GM12873 (cell line): Measurements from ENCODE around the gene PTPRD.

ENCODE experiments used
- CTCF ChIP-seq: IDR thresholded peaks from 2 replicates; pipeline ENCODE4 v1.5.1; 2012; ENCODE audit warnings: low read depth, mild to moderate bottlenecking, moderate library complexity, low read length, control low read depth; ENCODE audit not compliant: insufficient read depth; ENCODE audit errors: missing control alignments

PTPRD gene

GRCh38 chr9:8534828-8535227, 2078.0 kb downstream of the PTPRD start:
- no peak for TF ChIP-seq CTCF

- no peak for TF ChIP-seq CTCF
Observed at GRCh38 chr9:8533681-8534080, 2079.1 kb downstream of the PTPRD start.

GRCh38 chr9:8531826-8532415, 2080.9 kb downstream of the PTPRD start:
- no peak for TF ChIP-seq CTCF

- no peak for TF ChIP-seq CTCF
Observed at GRCh38 chr9:8521112-8521511, 2091.7 kb downstream of the PTPRD start.

- no peak for TF ChIP-seq CTCF
Observed at GRCh38 chr9:8515748-8516147, 2097.1 kb downstream of the PTPRD start.

- no peak for TF ChIP-seq CTCF
Observed at GRCh38 chr9:8514760-8515159, 2098.0 kb downstream of the PTPRD start.

GRCh38 chr9:8508671-8509290, 2104.0 kb downstream of the PTPRD start:
- no peak for TF ChIP-seq CTCF
